GM23338 (cell line): ENCODE data around the gene TNF. TPM values are rescaled to one million over a fixed set of nuclear protein-coding genes. Genes with fewer than 3 reads are reported as not detected.

Experiments
- ATAC-seq: fragments of 200-7000 bp; cut with Tn5 transposase; 3 replicates; pipeline ENCODE4 v1.9.1; 2020
- DNase-seq: peaks from one replicate; pipeline ENCODE4 v3.0.0-alpha.2; 2015; ENCODE audit warnings: low spot score
- H2AFZ ChIP-seq: fragments of 200-600 bp; sonication (generic); 2 replicates; pipeline ENCODE4 v1.8.0; 2016; ENCODE audit warnings: antibody characterized with exemption, mild to moderate bottlenecking, moderate library complexity
- H3F3A ChIP-seq: fragments of 200-600 bp; sonication (generic); replicated peaks from 2 replicates; pipeline ENCODE4 v1.8.0; 2017; ENCODE audit warnings: antibody characterized with exemption, mixed run types, low read depth
- H3K27ac ChIP-seq: fragments of 200-600 bp; sonication (generic); 2 replicates; pipeline ENCODE4 v1.6.1; 2016; ENCODE audit warnings: low read depth
- H3K27me3 ChIP-seq: fragments of 200-600 bp; sonication (generic); 2 replicates; pipeline ENCODE4 v1.8.0; 2016; ENCODE audit warnings: mild to moderate bottlenecking, mixed run types, moderate library complexity; ENCODE audit not compliant: insufficient read depth
- H3K36me3 ChIP-seq: fragments of 200-600 bp; sonication (generic); 2 replicates; pipeline ENCODE4 v1.8.0; 2016; ENCODE audit warnings: mild to moderate bottlenecking; ENCODE audit not compliant: insufficient read depth
- H3K4me1 ChIP-seq: fragments of 200-600 bp; sonication (generic); 2 replicates; pipeline ENCODE4 v1.8.0; 2016; ENCODE audit warnings: mild to moderate bottlenecking, moderate library complexity; ENCODE audit not compliant: insufficient read depth
- H3K4me2 ChIP-seq: fragments of 200-600 bp; sonication (generic); 2 replicates; pipeline ENCODE4 v1.7.1; 2017; ENCODE audit warnings: mixed run types
- H3K4me3 ChIP-seq: fragments of 200-600 bp; sonication (generic); 2 replicates; pipeline ENCODE4 v1.6.1; 2016; ENCODE audit warnings: mixed run types
- H3K79me2 ChIP-seq: fragments of 200-600 bp; sonication (generic); replicated peaks from 2 replicates; pipeline ENCODE4 v1.8.0; 2017; ENCODE audit warnings: mild to moderate bottlenecking; ENCODE audit not compliant: insufficient read depth
- H3K9me2 ChIP-seq: fragments of 200-600 bp; sonication (generic); 2 replicates; pipeline ENCODE4 v1.8.0; 2017; ENCODE audit not compliant: insufficient read depth
- H4K20me1 ChIP-seq: fragments of 200-600 bp; sonication (generic); replicated peaks from 2 replicates; pipeline ENCODE4 v1.8.0; 2017; ENCODE audit warnings: mild to moderate bottlenecking; ENCODE audit not compliant: insufficient read depth
- H3K27ac Mint-ChIP-seq: 2 replicates; pipeline ENCODE4 v1.8.0; 2020; ENCODE audit warnings: inconsistent platforms, mild to moderate bottlenecking, moderate library complexity, mixed read lengths
- H3K27me3 Mint-ChIP-seq: 3 replicates; pipeline ENCODE4 v1.8.0; 2022; ENCODE audit warnings: low read depth, mild to moderate bottlenecking, moderate library complexity, mixed read lengths, inconsistent platforms; ENCODE audit not compliant: insufficient read depth, poor library complexity
- H3K36me3 Mint-ChIP-seq: 3 replicates; pipeline ENCODE4 v1.8.0; 2021; ENCODE audit warnings: low read depth, mild to moderate bottlenecking, inconsistent platforms, moderate library complexity, mixed read lengths
- H3K4me1 Mint-ChIP-seq: 3 replicates; pipeline ENCODE4 v1.8.0; 2020; ENCODE audit warnings: mild to moderate bottlenecking, inconsistent platforms, mixed read lengths
- H3K4me3 Mint-ChIP-seq: 3 replicates; pipeline ENCODE4 v1.8.0; 2021; ENCODE audit warnings: moderate library complexity, mild to moderate bottlenecking, inconsistent platforms, mixed read lengths
- H3K9me3 Mint-ChIP-seq: 3 replicates; pipeline ENCODE4 v1.8.0; 2020; ENCODE audit warnings: moderate library complexity, mild to moderate bottlenecking, inconsistent platforms, mixed read lengths
- CTCF ChIP-seq, 2 experiments: fragments of 200-600 bp in 1 of 2; sonication (generic) in 1 of 2; conservative IDR thresholded peaks; 2 replicates each; pipeline versions ENCODE4 v1.5.1 to v1.6.1; 2016 to 2017; ENCODE audit warnings: antibody characterized with exemption in 2 of 2, low read depth in 2 of 2, mild to moderate bottlenecking in 2 of 2, moderate library complexity in 1 of 2
- ETS1 ChIP-seq: IDR thresholded peaks from 2 replicates; pipeline ENCODE4 v1.6.1; 2016; ENCODE audit warnings: antibody characterized with exemption
- EZH2phosphoT487 ChIP-seq: fragments of 200-600 bp; sonication (generic); IDR thresholded peaks from one replicate; pipeline ENCODE4 v1.8.1; 2018; ENCODE audit warnings: antibody characterized with exemption; ENCODE audit not compliant: unreplicated experiment
- POLR2AphosphoS5 ChIP-seq: IDR thresholded peaks from 2 replicates; pipeline ENCODE4 v1.6.1; 2016; ENCODE audit warnings: antibody characterized with exemption, low read depth
- REST ChIP-seq: IDR thresholded peaks from one replicate; pipeline ENCODE4 v1.6.1; 2018; ENCODE audit warnings: antibody characterized with exemption; ENCODE audit not compliant: unreplicated experiment
- STAT1 ChIP-seq: IDR thresholded peaks from one replicate; pipeline ENCODE4 v1.6.1; 2016; ENCODE audit warnings: antibody characterized with exemption; ENCODE audit not compliant: unreplicated experiment
- polyA plus RNA-seq: library from polyadenylated mRNA; unstranded; fragments of >200 nt; fragmentation: Nextera tagmentation; extraction: Ambion mirVana; gene quantifications from 2 replicates; pipeline ENCODE4 v1.2.1, GENCODE V29; 2016
- total RNA-seq: library from RNA; depleted of rRNA; stranded (reverse); fragments of >200 nt; shearing (Covaris generic); gene quantifications from 2 replicates; pipeline ENCODE4 v1.2.3, GENCODE V29; 2014

The TNF gene
- total and polyA plus RNA-seq, 2 experiments from 2014 or later: 0.11 TPM; not detected in 1

GRCh38 chr6:31578184-31579118 is 3.1 kb downstream of the TNF start (continued):
- TF ChIP-seq REST: no peak

- Mint-ChIP-seq H3K4me1 (peaks cover 25% of the 10 kb centered on the region), H3K9me3 (peaks cover 3% of the 10 kb centered on the region; the same call in 2 of the 3 replicates), H3K36me3 (no peaks in the 10 kb centered on the region), H3K27me3 (peaks cover 44% of the 10 kb centered on the region), H3K4me3 (no peak overlapping the region; the same call in 2 of the 3 replicates), H3K27ac (no peak overlapping the region)
- DNase-seq (no peak), ATAC-seq (no peak)
- Histone ChIP-seq H2AFZ (no peak overlapping the region), H3K79me2 (no peaks in the 10 kb centered on the region), H3K27ac (no peak overlapping the region), H3K27me3 (peaks cover 20% of the 10 kb centered on the region), H4K20me1 (no peaks in the 10 kb centered on the region), H3K36me3 (no peaks in the 10 kb centered on the region), H3K4me1 (peaks cover 4% of the 10 kb centered on the region; the same call in 1 of the 2 replicates), H3F3A (no peaks in the 10 kb centered on the region), H3K4me2 (no peak overlapping the region), H3K9me2 (no peaks in the 10 kb centered on the region), H3K4me3 (no peak overlapping the region)
- TF ChIP-seq ETS1 (no peak), POLR2AphosphoS5 (no peak), REST (no peak), STAT1 (no peak), CTCF (conservative IDR thresholded peaks at IDR 0.05; ENCODE audit: low read depth in 2 of 2) (no peak), EZH2phosphoT487 (no peak)
Measured at GRCh38 chr6:31579119-31579505, 3.7 kb downstream of the TNF start.
